CD14-positive monocyte (primary cell): ENCODE results near the gene PTPRE. TPM values are rescaled to one million over a fixed set of nuclear protein-coding genes. Genes with fewer than 3 reads are reported as not detected.

Experiments used
- DNase-seq, 3 donors: peaks; one replicate each; pipeline ENCODE4 v3.0.0-alpha.2; 2011 to 2022
- H2AFZ ChIP-seq: 2 replicates; pipeline ENCODE4 v1.6.0; 2012; ENCODE audit warnings: mild to moderate bottlenecking, low read depth, low read length, inconsistent platforms; ENCODE audit not compliant: insufficient read depth, poor library complexity, severe bottlenecking
- H3K27ac ChIP-seq, 2 donors: 1 replicate in 1 of 2; 2 replicates in 1 of 2; pipeline ENCODE4 v1.5.1; 2012 to 2013; ENCODE audit warnings: low read length in 2 of 2, control low read depth in 1 of 2, inconsistent platforms in 1 of 2, low read depth in 1 of 2, mild to moderate bottlenecking in 1 of 2
- H3K27me3 ChIP-seq, 2 donors: one replicate each; pipeline versions ENCODE4 v1.6.0 to v1.6.1; 2011 to 2013; ENCODE audit warnings: low read length in 2 of 2; ENCODE audit not compliant: control insufficient read depth in 2 of 2, insufficient read depth in 2 of 2
- H3K36me3 ChIP-seq, 2 donors: replicated peaks in 1 of 2; 1 replicate in 1 of 2; 2 replicates in 1 of 2; pipeline versions ENCODE4 v1.5.1 to v1.6.1; 2012 to 2013; ENCODE audit warnings: low read length in 2 of 2, control low read depth in 1 of 2, inconsistent platforms in 1 of 2, mild to moderate bottlenecking in 1 of 2; ENCODE audit not compliant: insufficient read depth in 2 of 2, control insufficient read depth in 1 of 2
- H3K4me1 ChIP-seq, 2 donors: 1 replicate in 1 of 2; 2 replicates in 1 of 2; pipeline versions ENCODE4 v1.5.1 to v1.6.1; 2012 to 2013; ENCODE audit warnings: low read length in 2 of 2, control low read depth in 1 of 2, inconsistent platforms in 1 of 2, mild to moderate bottlenecking in 1 of 2, moderate library complexity in 1 of 2; ENCODE audit not compliant: insufficient read depth in 2 of 2, control insufficient read depth in 1 of 2
- H3K4me2 ChIP-seq: replicated peaks from 2 replicates; pipeline ENCODE3; 2012; ENCODE audit warnings: low read length, moderate library complexity, mild to moderate bottlenecking; ENCODE audit not compliant: poor library complexity, severe bottlenecking; ENCODE audit errors: extremely low read depth
- H3K4me3 ChIP-seq, 3 experiments: fragments of 200-600 bp in 1 of 3; sonication (generic) in 1 of 3; replicated peaks in 1 of 3; 1 replicate in 2 of 3; 2 replicates in 1 of 3; pipeline ENCODE4 v1.5.1; 2011 to 2013; ENCODE audit warnings: low read length in 3 of 3, mild to moderate bottlenecking in 3 of 3, control low read depth in 2 of 3, low read depth in 2 of 3, inconsistent platforms in 1 of 3, moderate library complexity in 1 of 3
- H3K79me2 ChIP-seq: 2 replicates; pipeline ENCODE4 v1.6.0; 2012; ENCODE audit warnings: mild to moderate bottlenecking, control low read depth, inconsistent platforms, low read length, moderate library complexity; ENCODE audit not compliant: insufficient read depth
- H3K9ac ChIP-seq: 2 replicates; pipeline ENCODE4 v1.6.0; 2017; ENCODE audit warnings: low read length, mild to moderate bottlenecking; ENCODE audit not compliant: insufficient read depth, poor library complexity, severe bottlenecking
- H3K9me3 ChIP-seq, 2 donors: replicated peaks in 1 of 2; 1 replicate in 1 of 2; 2 replicates in 1 of 2; pipeline versions ENCODE4 v1.5.1 to v1.6.1; 2012 to 2013; ENCODE audit warnings: low read length in 2 of 2, control low read depth in 1 of 2; ENCODE audit not compliant: control insufficient read depth in 1 of 2, insufficient read depth in 1 of 2
- H4K20me1 ChIP-seq: 2 replicates; pipeline ENCODE4 v1.6.0; 2012; ENCODE audit warnings: mild to moderate bottlenecking, low read length, control low read depth, moderate library complexity; ENCODE audit not compliant: insufficient read depth
- H3K27ac Mint-ChIP-seq, 7 donors: one replicate each; pipeline ENCODE4 v1.8.0; 2020; ENCODE audit warnings: mild to moderate bottlenecking in 7 of 7, mixed read lengths in 7 of 7, moderate library complexity in 6 of 7, inconsistent platforms in 2 of 7
- H3K27me3 Mint-ChIP-seq, 3 donors: one replicate each; pipeline ENCODE4 v1.8.0; 2021 to 2022; ENCODE audit warnings: low read depth in 3 of 3, mild to moderate bottlenecking in 3 of 3, mixed read lengths in 3 of 3, moderate library complexity in 3 of 3, inconsistent platforms in 1 of 3
- H3K36me3 Mint-ChIP-seq, 2 donors: one replicate each; pipeline ENCODE4 v1.8.0; 2020; ENCODE audit warnings: mixed read lengths in 2 of 2, inconsistent platforms in 1 of 2, mild to moderate bottlenecking in 1 of 2
- H3K4me1 Mint-ChIP-seq: one replicate; pipeline ENCODE4 v1.8.0; 2020; ENCODE audit warnings: mild to moderate bottlenecking, mixed read lengths
- H3K4me3 Mint-ChIP-seq, 2 donors: one replicate each; pipeline ENCODE4 v1.8.0; 2020; ENCODE audit warnings: mild to moderate bottlenecking in 2 of 2, mixed read lengths in 2 of 2, moderate library complexity in 1 of 2
- H3K9me3 Mint-ChIP-seq, 7 donors: one replicate each; pipeline ENCODE4 v1.8.0; 2020 to 2022; ENCODE audit warnings: mixed read lengths in 7 of 7, mild to moderate bottlenecking in 6 of 7, moderate library complexity in 6 of 7, inconsistent platforms in 2 of 7
- WGBS: methylation state at CpG from one replicate; pipeline ENCODE4 v1.1.5; 2013; ENCODE audit warnings: missing lambda C conversion rate; ENCODE audit not compliant: insufficient coverage; 5-methylcytosine and 5-hydroxymethylcytosine counted together
- intact Hi-C, 2 donors: fragments of 100-400 bp; cut with micrococcal nuclease; formaldehyde crosslinking; loops; one replicate each; pipeline versions ENCODE4 v1.15.0 to v1.15.1; 2023
- polyA plus RNA-seq, 3 donors: library from polyadenylated mRNA; depleted of rRNA in 1 of 3; unstranded in 2 of 3; stranded (reverse) in 1 of 3; fragments of 300-500 nt in 2 of 3; fragments of >200 nt in 1 of 3; fragmentation: Illumina TruSeq in 2 of 3; gene quantifications; 1 replicate in 2 of 3; 2 replicates in 1 of 3; pipeline ENCODE4 v1.2.3, GENCODE V29; 2012 to 2021
- TF ChIP-seq, protein P1 (sequence below): fragments of 200-600 bp; IDR thresholded peaks from one replicate; pipeline ENCODE4 v1.8.0; 2022; ENCODE audit warnings: antibody characterized with exemption, mild to moderate bottlenecking

PTPRE gene
- polyA plus RNA-seq, 3 donors = 95.2 to 271 (median 125) TPM

DNA sequence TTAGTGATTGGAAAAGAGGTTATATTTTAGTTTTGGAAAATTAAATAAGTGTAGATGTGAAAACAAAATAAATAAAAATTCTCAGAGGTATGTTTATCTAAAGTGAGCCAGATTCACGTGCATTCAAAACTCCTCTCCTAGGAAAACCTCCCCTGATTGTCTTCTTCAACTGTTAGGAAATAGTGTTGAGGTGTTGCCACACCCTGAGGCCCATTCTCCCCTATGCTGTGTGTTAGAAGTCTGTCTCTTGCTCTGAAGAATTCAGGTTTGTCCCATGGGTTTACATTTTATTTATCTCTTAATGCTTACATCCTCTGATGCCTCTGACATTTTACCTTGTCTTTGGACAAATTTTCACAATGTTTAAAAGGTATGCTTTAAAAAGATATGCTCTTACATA, 40.3 kb downstream of the PTPRE start:
- H3K4me2 ChIP-seq = no peak overlapping the region
- H3K4me1 Mint-ChIP-seq = peaks cover 45% of the 10 kb centered on the region
- no peak overlapping the region for H3K9ac ChIP-seq
- peak overlapping the region in 2 of 7 donors; percentile 5 to 42 for H3K27ac Mint-ChIP-seq
- peaks cover 49% of the 10 kb centered on the region for H3K79me2 ChIP-seq
- no peak overlapping the region for H3K27ac ChIP-seq
- H3K9me3 Mint-ChIP-seq = peaks cover 0 to 7% (median 1%) of the 10 kb centered on the region in 7 donors
- peaks cover 30 to 32% of the 10 kb centered on the region in 2 donors for H3K4me1 ChIP-seq
- no peak overlapping the region for H3K4me3 ChIP-seq
- H3K27me3 Mint-ChIP-seq = no peaks in the 10 kb centered on the region
- intact Hi-C loops = no loop called here
- no peaks in the 10 kb centered on the region for H3K27me3 ChIP-seq
- H4K20me1 ChIP-seq = peaks cover 88% of the 10 kb centered on the region
- peaks cover 22 to 27% of the 10 kb centered on the region in 2 donors for H3K36me3 Mint-ChIP-seq
- H2AFZ ChIP-seq = no peak overlapping the region
- H3K36me3 ChIP-seq = peaks cover 0 to 15% of the 10 kb centered on the region in 2 donors
- H3K4me3 Mint-ChIP-seq = no peak overlapping the region
- TF ChIP-seq, protein P1, sequence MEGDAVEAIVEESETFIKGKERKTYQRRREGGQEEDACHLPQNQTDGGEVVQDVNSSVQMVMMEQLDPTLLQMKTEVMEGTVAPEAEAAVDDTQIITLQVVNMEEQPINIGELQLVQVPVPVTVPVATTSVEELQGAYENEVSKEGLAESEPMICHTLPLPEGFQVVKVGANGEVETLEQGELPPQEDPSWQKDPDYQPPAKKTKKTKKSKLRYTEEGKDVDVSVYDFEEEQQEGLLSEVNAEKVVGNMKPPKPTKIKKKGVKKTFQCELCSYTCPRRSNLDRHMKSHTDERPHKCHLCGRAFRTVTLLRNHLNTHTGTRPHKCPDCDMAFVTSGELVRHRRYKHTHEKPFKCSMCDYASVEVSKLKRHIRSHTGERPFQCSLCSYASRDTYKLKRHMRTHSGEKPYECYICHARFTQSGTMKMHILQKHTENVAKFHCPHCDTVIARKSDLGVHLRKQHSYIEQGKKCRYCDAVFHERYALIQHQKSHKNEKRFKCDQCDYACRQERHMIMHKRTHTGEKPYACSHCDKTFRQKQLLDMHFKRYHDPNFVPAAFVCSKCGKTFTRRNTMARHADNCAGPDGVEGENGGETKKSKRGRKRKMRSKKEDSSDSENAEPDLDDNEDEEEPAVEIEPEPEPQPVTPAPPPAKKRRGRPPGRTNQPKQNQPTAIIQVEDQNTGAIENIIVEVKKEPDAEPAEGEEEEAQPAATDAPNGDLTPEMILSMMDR = no peak
- WGBS = no CpG with 5 or more reads among the region's 1 CpG
- peak in 2 of 3 donors; percentile 44 to 49 for DNase-seq
- no peaks in the 10 kb centered on the region for H3K9me3 ChIP-seq

DNA sequence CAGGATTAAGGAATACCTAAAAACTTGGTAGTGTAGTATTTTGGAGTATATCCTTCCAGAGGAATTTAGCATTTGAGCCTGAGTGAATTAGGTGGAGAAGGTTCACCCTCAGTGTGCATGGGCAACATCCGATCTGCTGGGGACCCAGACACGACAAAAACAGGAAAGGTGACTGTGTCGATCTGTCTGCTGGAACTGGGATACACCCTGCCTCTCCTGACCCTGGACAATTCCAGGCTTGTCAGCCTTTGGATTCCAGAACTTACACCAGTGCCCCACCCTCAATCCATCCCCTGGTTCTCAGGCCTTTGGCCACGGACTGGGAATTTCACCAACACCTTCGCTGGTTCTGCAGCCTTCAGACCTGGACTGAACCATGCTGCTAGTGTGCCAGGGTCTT, 41.9 kb downstream of the PTPRE start:
- Histone ChIP-seq H3K9me3 (no peaks in the 10 kb centered on the region), H3K27me3 (no peaks in the 10 kb centered on the region), H3K4me2 (no peak overlapping the region), H2AFZ (no peak overlapping the region), H3K79me2 (peaks cover 45% of the 10 kb centered on the region), H3K27ac (no peak overlapping the region), H3K4me1 (peaks cover 30 to 34% of the 10 kb centered on the region in 2 donors), H3K36me3 (peaks cover 0 to 11% of the 10 kb centered on the region in 2 donors), H3K4me3 (no peak overlapping the region), H4K20me1 (peaks cover 91% of the 10 kb centered on the region), H3K9ac (no peak overlapping the region)
- TF ChIP-seq, protein P1 = no peak
- peaks cover 41% of the 10 kb centered on the region for H3K4me1 Mint-ChIP-seq
- no peaks in the 10 kb centered on the region for H3K27me3 Mint-ChIP-seq
- peaks cover 0 to 5% (median 1%) of the 10 kb centered on the region in 7 donors for H3K9me3 Mint-ChIP-seq
- 100% methylated on average over 5 of the region's 5 CpGs for WGBS
- no peak overlapping the region for H3K4me3 Mint-ChIP-seq
- H3K27ac Mint-ChIP-seq = no peak overlapping the region
- DNase-seq = no peak
- intact Hi-C loops = no loop called here
- peaks cover 18% of the 10 kb centered on the region in 2 donors for H3K36me3 Mint-ChIP-seq
